GM12878 (cell line): ENCODE data around the gene ZFC3H1.

ENCODE experiments used
- EZH2 ChIP-seq: IDR thresholded peaks from 2 replicates; pipeline ENCODE4 v1.6.1; 2012; ENCODE audit warnings: low read depth, mild to moderate bottlenecking, control low read depth, inconsistent platforms, low read length, borderline replicate concordance; ENCODE audit not compliant: control insufficient read depth
- POLR2AphosphoS5 ChIP-seq: IDR thresholded peaks from 2 replicates; pipeline ENCODE4 v1.6.1; 2011; ENCODE audit warnings: mild to moderate bottlenecking, low read length, inconsistent platforms
- TF ChIP-seq, protein P1 (sequence below), 3 experiments: IDR thresholded peaks in 2 of 3; conservative IDR thresholded peaks in 1 of 3; 2 replicates each; pipeline ENCODE4 v1.5.1; 2011; ENCODE audit warnings: low read depth in 3 of 3, low read length in 3 of 3, mild to moderate bottlenecking in 3 of 3, control low read depth in 2 of 3, moderate library complexity in 2 of 3, inconsistent platforms in 1 of 3, mixed read lengths in 1 of 3; ENCODE audit not compliant: control insufficient read depth in 2 of 3, insufficient read depth in 1 of 3; ENCODE audit errors: extremely low read depth in 1 of 3

DNA sequence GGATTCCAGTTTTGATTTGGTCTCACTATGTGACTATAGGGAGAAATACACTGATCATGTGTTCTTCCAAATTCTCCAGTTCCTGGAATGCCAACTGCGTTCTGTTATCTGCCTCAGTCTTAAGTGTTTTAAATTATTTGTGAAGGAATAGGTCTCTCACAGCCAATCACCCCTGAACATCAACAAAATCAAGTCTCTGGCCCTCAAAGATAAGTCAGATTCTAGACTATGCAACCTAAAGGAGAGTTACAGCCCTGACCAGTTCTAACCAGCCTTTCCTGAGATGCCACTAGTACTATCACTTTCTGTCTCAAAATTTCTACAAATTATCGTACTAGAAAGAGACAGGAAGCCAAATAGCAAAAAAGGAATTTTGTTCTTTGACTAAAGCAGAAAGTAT, 22.3 kb downstream of the ZFC3H1 start:
- no peak for TF ChIP-seq POLR2AphosphoS5
- TF ChIP-seq EZH2 = no peak
- TF ChIP-seq, protein P1, sequence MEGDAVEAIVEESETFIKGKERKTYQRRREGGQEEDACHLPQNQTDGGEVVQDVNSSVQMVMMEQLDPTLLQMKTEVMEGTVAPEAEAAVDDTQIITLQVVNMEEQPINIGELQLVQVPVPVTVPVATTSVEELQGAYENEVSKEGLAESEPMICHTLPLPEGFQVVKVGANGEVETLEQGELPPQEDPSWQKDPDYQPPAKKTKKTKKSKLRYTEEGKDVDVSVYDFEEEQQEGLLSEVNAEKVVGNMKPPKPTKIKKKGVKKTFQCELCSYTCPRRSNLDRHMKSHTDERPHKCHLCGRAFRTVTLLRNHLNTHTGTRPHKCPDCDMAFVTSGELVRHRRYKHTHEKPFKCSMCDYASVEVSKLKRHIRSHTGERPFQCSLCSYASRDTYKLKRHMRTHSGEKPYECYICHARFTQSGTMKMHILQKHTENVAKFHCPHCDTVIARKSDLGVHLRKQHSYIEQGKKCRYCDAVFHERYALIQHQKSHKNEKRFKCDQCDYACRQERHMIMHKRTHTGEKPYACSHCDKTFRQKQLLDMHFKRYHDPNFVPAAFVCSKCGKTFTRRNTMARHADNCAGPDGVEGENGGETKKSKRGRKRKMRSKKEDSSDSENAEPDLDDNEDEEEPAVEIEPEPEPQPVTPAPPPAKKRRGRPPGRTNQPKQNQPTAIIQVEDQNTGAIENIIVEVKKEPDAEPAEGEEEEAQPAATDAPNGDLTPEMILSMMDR (IDR thresholded peaks at IDR 0.05 in 2 of 3, conservative IDR thresholded peaks at IDR 0.05 in 1 of 3; ENCODE audit: control insufficient read depth in 2 of 3, extremely low read depth in 1 of 3, insufficient read depth in 1 of 3, low read depth in 3 of 3, low read length in 3 of 3) = no peak
